Neural progenitor cell (in vitro differentiated cells): ENCODE results near the gene LKAAEAR1.

Source experiments
- EZH2 ChIP-seq: fragments of 200-600 bp; sonication (generic); IDR thresholded peaks from 2 replicates; pipeline ENCODE4 v1.6.1; 2017; ENCODE audit warnings: antibody characterized with exemption, mild to moderate bottlenecking, moderate library complexity
- EZH2phosphoT487 ChIP-seq: fragments of 200-600 bp; sonication (generic); IDR thresholded peaks from 2 replicates; pipeline ENCODE4 v1.6.1; 2017; ENCODE audit warnings: antibody characterized with exemption
- TF ChIP-seq, protein P1 (sequence below): fragments of 200-600 bp; sonication (generic); IDR thresholded peaks from 2 replicates; pipeline ENCODE4 v1.5.1; 2017; ENCODE audit warnings: antibody characterized with exemption, mild to moderate bottlenecking

DNA sequence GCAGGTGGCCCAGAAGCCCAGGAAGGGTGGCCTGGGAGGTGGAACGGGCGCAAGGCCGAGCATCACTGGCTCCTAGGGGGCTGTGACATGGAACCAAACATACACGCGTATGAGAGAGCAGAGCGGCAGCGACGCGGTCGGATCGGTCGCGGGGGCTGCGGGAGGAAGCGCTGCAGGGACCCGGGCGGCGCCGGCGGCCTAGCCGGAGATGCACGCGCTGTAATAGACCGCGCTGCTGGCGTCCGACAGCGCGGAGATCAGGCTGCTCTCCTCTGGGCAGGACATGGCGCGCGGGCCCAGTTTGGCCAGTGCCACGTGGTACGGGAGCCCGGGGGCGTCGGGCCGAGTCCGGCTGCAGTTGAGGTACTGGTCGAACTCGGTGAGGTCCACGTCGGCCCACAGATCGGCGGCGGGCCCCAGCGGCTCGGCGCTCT lies 36.2 kb downstream of the LKAAEAR1 start:
- TF ChIP-seq, protein P1, sequence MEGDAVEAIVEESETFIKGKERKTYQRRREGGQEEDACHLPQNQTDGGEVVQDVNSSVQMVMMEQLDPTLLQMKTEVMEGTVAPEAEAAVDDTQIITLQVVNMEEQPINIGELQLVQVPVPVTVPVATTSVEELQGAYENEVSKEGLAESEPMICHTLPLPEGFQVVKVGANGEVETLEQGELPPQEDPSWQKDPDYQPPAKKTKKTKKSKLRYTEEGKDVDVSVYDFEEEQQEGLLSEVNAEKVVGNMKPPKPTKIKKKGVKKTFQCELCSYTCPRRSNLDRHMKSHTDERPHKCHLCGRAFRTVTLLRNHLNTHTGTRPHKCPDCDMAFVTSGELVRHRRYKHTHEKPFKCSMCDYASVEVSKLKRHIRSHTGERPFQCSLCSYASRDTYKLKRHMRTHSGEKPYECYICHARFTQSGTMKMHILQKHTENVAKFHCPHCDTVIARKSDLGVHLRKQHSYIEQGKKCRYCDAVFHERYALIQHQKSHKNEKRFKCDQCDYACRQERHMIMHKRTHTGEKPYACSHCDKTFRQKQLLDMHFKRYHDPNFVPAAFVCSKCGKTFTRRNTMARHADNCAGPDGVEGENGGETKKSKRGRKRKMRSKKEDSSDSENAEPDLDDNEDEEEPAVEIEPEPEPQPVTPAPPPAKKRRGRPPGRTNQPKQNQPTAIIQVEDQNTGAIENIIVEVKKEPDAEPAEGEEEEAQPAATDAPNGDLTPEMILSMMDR, result no peak
- TF ChIP-seq EZH2phosphoT487 (peak; percentile 99), EZH2 (peak; percentile 100)
